Hepatic stellate cell (primary cell): ENCODE data around the gene NXPH4.

Experiments used
- DNase-seq: peaks from one replicate; pipeline ENCODE4 v3.0.0; 2011; ENCODE audit warnings: low spot score

Gene NXPH4

GRCh38 chr12:57216014-57216911 is at the start of gene NXPH4:
NXPH4 (plus strand) TSS chr12:57216794; CDS start chr12:57216970, 176 bp downstream.
- DNase-seq: peak; percentile 66

- peak; percentile 84 for DNase-seq
Measured at GRCh38 chr12:57166971-57167371, 49.6 kb upstream of the NXPH4 start.

- DNase-seq: no peak
Measured at GRCh38 chr12:57168058-57168457, 48.5 kb upstream of the NXPH4 start.

GRCh38 chr12:57169046-57169795 is 47.4 kb upstream of the NXPH4 start:
- no peak for DNase-seq

GRCh38 chr12:57169969-57170368 is 46.6 kb upstream of the NXPH4 start:
- DNase-seq: no peak

GRCh38 chr12:57170408-57170807 is 46.2 kb upstream of the NXPH4 start:
- DNase-seq: no peak

GRCh38 chr12:57170927-57171326 is 45.7 kb upstream of the NXPH4 start:
- DNase-seq: no peak

GRCh38 chr12:57171668-57172067 is 44.9 kb upstream of the NXPH4 start:
- DNase-seq: peak; percentile 58

GRCh38 chr12:57173089-57173488 is 43.5 kb upstream of the NXPH4 start:
- DNase-seq: peak; percentile 62

- no peak for DNase-seq
Measured at GRCh38 chr12:57173683-57174082, 42.9 kb upstream of the NXPH4 start.

GRCh38 chr12:57175428-57176138 is 41.0 kb upstream of the NXPH4 start:
- peak; percentile 87 for DNase-seq

- DNase-seq: no peak
Measured at GRCh38 chr12:57176139-57176477, 40.5 kb upstream of the NXPH4 start.

GRCh38 chr12:57176846-57177245 is 39.7 kb upstream of the NXPH4 start:
- DNase-seq: no peak

GRCh38 chr12:57177354-57177753 is 39.2 kb upstream of the NXPH4 start:
- DNase-seq: no peak

- no peak for DNase-seq
Measured at GRCh38 chr12:57178213-57178612, 38.4 kb upstream of the NXPH4 start.

- DNase-seq: no peak
Measured at GRCh38 chr12:57179331-57180086, 37.1 kb upstream of the NXPH4 start.

GRCh38 chr12:57180321-57180989 is 36.1 kb upstream of the NXPH4 start:
- DNase-seq: no peak

- no peak for DNase-seq
Measured at GRCh38 chr12:57181072-57181471, 35.5 kb upstream of the NXPH4 start.

- no peak for DNase-seq
Measured at GRCh38 chr12:57181561-57182155, 34.9 kb upstream of the NXPH4 start.

GRCh38 chr12:57182918-57183575 is 33.5 kb upstream of the NXPH4 start:
- peak; percentile 94 for DNase-seq
